Activated CD8-positive, alpha-beta T cell treated with anti-CD3 and anti-CD28 coated beads for 36 hours (primary cell): ENCODE results near the gene HAS3. TPM values are rescaled to one million over a fixed set of nuclear protein-coding genes. Genes with fewer than 3 reads are reported as not detected.
"Not testable (repeated sequence)": the region's sequence is repeated elsewhere in the genome, so short reads cannot be mapped to it uniquely, and the experiment has no call there.

ENCODE experiments used
- ATAC-seq: fragments of 200-7000 bp; cut with Tn5 transposase; one replicate; pipeline ENCODE4 v1.10.0; 2021; ENCODE audit warnings: mild to moderate bottlenecking, moderate library complexity
- CTCF ChIA-PET: fragments of 350-600 bp; sonication (Branson Sonifier 250); formaldehyde crosslinking; loops from one replicate; lab custom pipeline; 2021; ENCODE audit warnings: antibody characterized with exemption; lab: Charles Lee
- POLR2A ChIA-PET: fragments of 350-600 bp; sonication (Branson Sonifier 250); formaldehyde crosslinking; loops from one replicate; lab custom pipeline; 2021; ENCODE audit warnings: antibody characterized with exemption; lab: Charles Lee
- DNase-seq: peaks from one replicate; pipeline ENCODE4 v3.0.0-alpha.2; 2020
- H3K27ac Mint-ChIP-seq: one replicate; pipeline ENCODE4 v1.8.0; 2021; ENCODE audit warnings: mild to moderate bottlenecking, mixed read lengths
- H3K27me3 Mint-ChIP-seq: one replicate; pipeline ENCODE4 v1.8.0; 2021; ENCODE audit warnings: mixed read lengths
- H3K36me3 Mint-ChIP-seq: one replicate; pipeline ENCODE4 v1.8.0; 2021; ENCODE audit warnings: low read depth, mixed read lengths
- H3K4me1 Mint-ChIP-seq: one replicate; pipeline ENCODE4 v1.8.0; 2021; ENCODE audit warnings: low read depth, mixed read lengths
- H3K4me3 Mint-ChIP-seq: one replicate; pipeline ENCODE4 v1.8.0; 2021; ENCODE audit warnings: mild to moderate bottlenecking, moderate library complexity, mixed read lengths
- H3K9me3 Mint-ChIP-seq: one replicate; pipeline ENCODE4 v1.8.0; 2021; ENCODE audit warnings: mixed read lengths
- CTCF ChIP-seq: fragments of 200-600 bp; IDR thresholded peaks from one replicate; pipeline ENCODE4 v1.8.0; 2022; ENCODE audit warnings: antibody characterized with exemption, mild to moderate bottlenecking
- intact Hi-C: fragments of 100-400 bp; cut with micrococcal nuclease; formaldehyde crosslinking; loops from one replicate; pipeline ENCODE4 v1.10.0; 2022
- total RNA-seq, 2 experiments: library from RNA; stranded (reverse); gene quantifications; one replicate each; pipeline ENCODE4 v1.2.3, GENCODE V29; 2021

HAS3 gene
- under 1 TPM; 0.11 to 0.43 TPM for total RNA-seq

GRCh38 chr16:69105501-69106361 is at the start of gene HAS3:
Gene HAS3 (plus strand): TSS chr16:69105653. CDS start chr16:69109396, 3,743 bp downstream.
- peak within 1 kb of the TSS; percentile 73 for H3K4me3 Mint-ChIP-seq
- intact Hi-C loops, result no loop called here
- ATAC-seq (peak; percentile 76), DNase-seq (peak; percentile 47)
- TF ChIP-seq CTCF, result peak; percentile 24
- ChIA-PET CTCF (interaction anchor here (0.9 to 1.2 kb wide), 4 partner anchors 11 to 94 kb away, joined by 3 to 6 read pairs (median 3); no protein-coding TSS in a partner anchor), POLR2A (interaction anchor here (1.5 kb wide), 2 partner anchors 9 to 27 kb away, joined by 4 to 5 read pairs; no protein-coding TSS in a partner anchor)
- peaks cover 14% of the 10 kb centered on the region for H3K4me1 Mint-ChIP-seq
- no peak within 1 kb of the TSS for H3K27ac Mint-ChIP-seq
- peaks cover 38% of the 10 kb centered on the region for H3K27me3 Mint-ChIP-seq
- H3K9me3 Mint-ChIP-seq, result no peaks in the 10 kb centered on the region
- H3K36me3 Mint-ChIP-seq, result peaks cover 10% of the 10 kb centered on the region

- intact Hi-C loops, result no loop called here
- no peak for DNase-seq
- ATAC-seq, result no peak
- ChIA-PET CTCF (interaction anchor here (0.8 to 1.2 kb wide), 2 partner anchors 79 to 527 kb away, joined by 3 read pairs; no protein-coding TSS in a partner anchor), POLR2A (interaction anchor here (1.5 kb wide), 1 partner anchor 9 kb away, joined by 4 read pairs; no protein-coding TSS in a partner anchor)
- no peak for TF ChIP-seq CTCF
- Mint-ChIP-seq H3K9me3 (no peaks in the 10 kb centered on the region), H3K27ac (no peak overlapping the region), H3K36me3 (no peaks in the 10 kb centered on the region), H3K27me3 (no peaks in the 10 kb centered on the region), H3K4me1 (no peaks in the 10 kb centered on the region), H3K4me3 (no peak overlapping the region)
Observed at GRCh38 chr16:69055980-69056379, 49.5 kb upstream of the HAS3 start.

GRCh38 chr16:69056421-69056820 is 49.0 kb upstream of the HAS3 start:
- no peaks in the 10 kb centered on the region for H3K36me3 Mint-ChIP-seq
- H3K27ac Mint-ChIP-seq, result no peak overlapping the region
- ChIA-PET CTCF (interaction anchor here (0.8 to 1.2 kb wide), 3 partner anchors 56 to 527 kb away, joined by 3 read pairs; no protein-coding TSS in a partner anchor), POLR2A (no interaction called here)
- no peak for DNase-seq
- no peak for ATAC-seq
- H3K4me3 Mint-ChIP-seq, result no peak overlapping the region
- intact Hi-C loops, result no loop called here
- no peaks in the 10 kb centered on the region for H3K9me3 Mint-ChIP-seq
- H3K27me3 Mint-ChIP-seq, result no peaks in the 10 kb centered on the region
- no peak for TF ChIP-seq CTCF
- H3K4me1 Mint-ChIP-seq, result no peaks in the 10 kb centered on the region

- no peaks in the 10 kb centered on the region for H3K9me3 Mint-ChIP-seq
- no peak for TF ChIP-seq CTCF
- ChIA-PET POLR2A (no interaction called here), CTCF (interaction anchor here (0.9 kb wide), 1 partner anchor 55 kb away, joined by 3 read pairs; no protein-coding TSS in a partner anchor)
- no peak overlapping the region for H3K27ac Mint-ChIP-seq
- H3K36me3 Mint-ChIP-seq, result no peaks in the 10 kb centered on the region
- ATAC-seq (no peak), DNase-seq (no peak)
- no peak overlapping the region for H3K4me3 Mint-ChIP-seq
- intact Hi-C loops, result no loop called here
- no peaks in the 10 kb centered on the region for H3K4me1 Mint-ChIP-seq
- H3K27me3 Mint-ChIP-seq, result no peaks in the 10 kb centered on the region
Observed at GRCh38 chr16:69057400-69058378, 47.8 kb upstream of the HAS3 start.

- H3K36me3 Mint-ChIP-seq, ATAC-seq, H3K27ac Mint-ChIP-seq, POLR2A ChIA-PET, H3K9me3 Mint-ChIP-seq, CTCF ChIA-PET, DNase-seq, H3K4me1 Mint-ChIP-seq, H3K27me3 Mint-ChIP-seq, intact Hi-C loops, H3K4me3 Mint-ChIP-seq: not testable (repeated sequence)
Observed at GRCh38 chr16:69063491-69063890, 42.0 kb upstream of the HAS3 start.
